Stomach smooth muscle (tissue), 2 donors: ENCODE measurements around the gene RINL.

Experiments used
- H3K27ac ChIP-seq: one replicate; pipeline ENCODE4 v1.7.0; 2013; ENCODE audit warnings: mild to moderate bottlenecking, low read length, inconsistent platforms
- H3K27me3 ChIP-seq, 2 donors: one replicate each; pipeline ENCODE4 v1.7.0; 2013; ENCODE audit warnings: low read length in 2 of 2; ENCODE audit not compliant: insufficient read depth in 2 of 2, control insufficient read depth in 1 of 2
- H3K36me3 ChIP-seq, 2 donors: one replicate each; pipeline ENCODE4 v1.7.0; 2013; ENCODE audit warnings: low read length in 2 of 2; ENCODE audit not compliant: control insufficient read depth in 2 of 2, insufficient read depth in 2 of 2
- H3K4me1 ChIP-seq: one replicate; pipeline ENCODE4 v1.7.0; 2013; ENCODE audit warnings: low read length; ENCODE audit not compliant: control insufficient read depth, insufficient read depth
- H3K4me3 ChIP-seq, 2 donors: one replicate each; pipeline ENCODE4 v1.7.0; 2013; ENCODE audit warnings: low read length in 2 of 2
- H3K9ac ChIP-seq, 2 donors: one replicate each; pipeline ENCODE4 v1.7.0; 2013; ENCODE audit warnings: low read length in 2 of 2, mild to moderate bottlenecking in 1 of 2
- H3K9me3 ChIP-seq, 2 donors: one replicate each; pipeline ENCODE4 v1.7.0; 2013; ENCODE audit warnings: low read length in 2 of 2; ENCODE audit not compliant: control insufficient read depth in 2 of 2
- donor health status: healthy.
- donor health status: Pancreatic carcinoma.

RINL gene

DNA sequence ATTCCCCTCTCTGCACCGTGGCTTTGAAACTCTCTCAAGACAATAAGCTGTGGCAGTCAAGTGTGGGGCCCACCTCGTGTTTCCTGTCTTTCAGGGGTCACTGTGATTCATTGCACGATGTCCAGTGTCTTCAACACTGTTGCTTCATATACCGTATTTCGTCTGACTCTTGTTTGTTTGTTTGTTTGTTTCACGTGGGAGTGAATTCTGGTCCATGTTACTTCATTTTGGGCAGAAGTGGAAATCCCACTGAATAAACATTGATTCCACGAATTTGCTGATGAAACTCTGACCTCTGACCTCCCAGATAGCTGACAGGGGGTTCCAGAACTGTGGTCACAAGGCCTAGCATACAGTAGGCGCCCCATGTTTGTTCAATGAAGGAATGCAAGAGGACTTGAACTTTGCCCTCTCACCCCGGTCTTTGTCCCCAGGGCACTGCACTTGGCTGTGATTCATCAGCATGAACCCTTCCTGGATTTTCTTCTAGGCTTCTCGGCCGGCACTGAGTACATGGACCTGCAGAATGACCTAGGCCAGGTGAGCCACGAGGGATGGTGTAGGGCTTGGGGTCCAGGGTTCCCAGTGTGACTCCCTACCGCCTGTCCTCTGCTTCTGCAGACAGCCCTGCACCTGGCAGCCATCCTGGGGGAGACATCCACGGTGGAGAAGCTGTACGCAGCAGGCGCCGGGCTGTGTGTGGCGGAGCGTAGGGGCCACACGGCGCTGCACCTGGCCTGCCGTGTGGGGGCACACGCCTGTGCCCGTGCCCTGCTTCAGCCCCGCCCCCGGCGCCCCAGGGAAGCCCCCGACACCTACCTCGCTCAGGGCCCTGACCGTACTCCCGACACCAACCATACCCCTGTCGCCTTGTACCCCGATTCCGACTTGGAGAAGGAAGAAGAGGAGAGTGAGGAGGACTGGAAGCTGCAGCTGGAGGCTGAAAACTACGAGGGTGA is 26.8 kb upstream of the RINL start:
- Histone ChIP-seq H3K9me3 (no peaks in the 10 kb centered on the region), H3K9ac (no peak overlapping the region), H3K27ac (no peak overlapping the region), H3K36me3 (peaks cover 12 to 13% of the 10 kb centered on the region in 2 donors), H3K27me3 (no peaks in the 10 kb centered on the region), H3K4me3 (no peak overlapping the region), H3K4me1 (no peaks in the 10 kb centered on the region)

DNA sequence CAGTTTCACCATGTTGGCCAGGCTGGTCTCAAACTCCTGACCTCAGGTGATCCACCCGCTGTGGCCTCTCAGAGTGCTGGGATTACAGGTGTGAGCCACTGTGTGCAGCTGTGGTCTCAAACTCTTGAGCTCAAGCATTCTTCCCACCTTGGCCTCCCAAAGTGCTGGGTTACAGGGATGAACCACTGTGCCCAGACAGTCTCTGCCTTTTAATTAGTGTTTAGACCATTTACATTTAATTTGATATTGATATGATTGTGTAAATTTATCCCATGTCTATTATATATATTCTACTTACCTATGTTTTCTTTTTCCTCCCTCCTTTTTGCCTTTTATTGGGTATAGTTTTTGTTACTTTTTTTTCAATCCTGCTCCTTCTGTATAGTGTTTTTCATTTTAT is 23.6 kb upstream of the RINL start:
- Histone ChIP-seq H3K9me3 (no peaks in the 10 kb centered on the region), H3K27ac (no peak overlapping the region), H3K36me3 (peaks cover 5 to 7% of the 10 kb centered on the region in 2 donors), H3K4me3 (no peak overlapping the region), H3K9ac (no peak overlapping the region), H3K4me1 (peaks cover 21% of the 10 kb centered on the region), H3K27me3 (no peaks in the 10 kb centered on the region)

DNA sequence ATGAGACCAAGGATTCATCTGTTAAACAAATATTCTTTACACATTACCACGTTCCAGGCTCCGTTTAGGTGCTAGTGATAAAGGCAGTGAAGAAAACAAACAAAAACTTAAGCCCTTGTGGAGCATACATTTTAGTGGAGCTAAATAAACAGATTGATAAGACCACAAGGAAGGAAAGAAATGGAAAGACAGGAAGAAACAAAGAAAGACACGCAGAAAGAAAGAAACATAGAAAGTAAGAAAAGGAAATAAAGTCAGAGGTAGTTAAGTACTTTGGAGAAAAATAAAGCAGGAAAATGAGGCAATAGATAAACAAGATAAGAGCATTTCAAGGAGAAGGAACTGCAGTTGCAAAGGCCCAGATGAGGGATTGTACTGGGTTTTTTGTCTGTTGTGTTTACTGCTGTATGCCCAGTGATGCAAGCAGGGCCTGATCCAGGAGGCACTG is 22.7 kb upstream of the RINL start:
- peaks cover 21% of the 10 kb centered on the region for H3K4me1 ChIP-seq
- no peaks in the 10 kb centered on the region for H3K9me3 ChIP-seq
- H3K9ac ChIP-seq = peak overlapping the region in 1 of 2 donors; percentile 68
- H3K27ac ChIP-seq = no peak overlapping the region
- peak overlapping the region; percentile 72 to 95 for H3K4me3 ChIP-seq
- no peaks in the 10 kb centered on the region for H3K27me3 ChIP-seq
- H3K36me3 ChIP-seq = peaks cover 4 to 7% of the 10 kb centered on the region in 2 donors

DNA sequence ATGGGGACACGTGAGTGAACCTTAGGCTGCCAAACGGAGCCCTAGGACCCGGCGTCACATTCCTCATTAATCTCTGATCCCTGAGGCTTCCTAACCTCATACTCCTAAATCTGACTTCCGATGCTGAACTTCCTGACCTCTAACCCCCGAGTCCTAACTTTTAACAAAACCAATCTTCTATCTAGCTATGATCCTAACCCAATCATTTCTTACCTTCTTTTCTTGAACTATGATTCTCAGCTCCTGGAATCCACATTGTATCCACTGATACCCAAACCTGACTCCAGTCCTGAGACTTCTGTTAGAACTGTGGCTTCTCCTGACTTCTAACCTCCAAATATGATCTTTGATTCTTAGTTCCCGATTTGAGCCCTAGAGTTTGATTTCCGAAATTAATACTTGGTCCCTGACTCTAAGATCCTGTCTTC is 22.1 kb upstream of the RINL start:
- peak overlapping the region; percentile 72 to 95 for H3K4me3 ChIP-seq
- H3K27me3 ChIP-seq = no peaks in the 10 kb centered on the region
- peak overlapping the region; percentile 68 to 78 for H3K9ac ChIP-seq
- peak overlapping the region; percentile 84 for H3K27ac ChIP-seq
- peaks cover 1 to 5% of the 10 kb centered on the region in 2 donors for H3K36me3 ChIP-seq
- H3K9me3 ChIP-seq = no peaks in the 10 kb centered on the region
- peaks cover 21% of the 10 kb centered on the region for H3K4me1 ChIP-seq

DNA sequence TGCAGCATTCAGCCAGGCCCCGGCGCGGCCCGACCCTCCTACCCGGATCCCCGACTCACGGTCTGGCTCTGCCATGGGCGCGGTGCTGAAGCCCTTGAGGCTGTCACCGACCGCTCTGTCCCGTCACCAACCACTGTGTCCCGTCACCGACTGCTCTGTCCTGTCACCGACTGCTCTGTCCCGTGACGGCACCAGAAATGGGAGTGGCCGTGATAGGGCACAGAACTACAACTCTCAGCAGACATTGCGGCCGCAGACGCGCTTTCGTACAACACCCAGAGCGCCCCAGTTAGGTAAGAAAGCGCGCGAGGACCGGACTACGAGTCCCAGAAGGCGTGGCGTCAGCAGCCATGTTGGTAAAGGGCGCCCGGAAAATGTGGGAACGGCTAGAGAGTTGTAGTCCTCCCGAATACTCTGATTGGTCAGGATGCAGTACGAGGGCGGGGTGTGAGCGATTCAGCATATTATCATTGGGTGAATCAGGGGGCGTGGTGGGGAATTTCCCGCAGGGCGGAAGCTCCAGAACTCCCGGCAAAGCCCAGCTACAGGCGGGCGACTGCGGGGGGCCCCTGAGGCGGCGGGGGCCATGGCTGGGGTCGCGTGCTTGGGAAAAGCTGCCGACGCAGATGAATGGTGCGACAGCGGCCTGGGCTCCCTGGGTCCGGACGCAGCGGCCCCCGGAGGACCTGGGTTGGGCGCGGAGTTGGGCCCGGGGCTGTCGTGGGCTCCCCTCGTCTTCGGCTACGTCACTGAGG is 21.5 kb upstream of the RINL start, which contains the start of the genes NFKBIB and SIRT2:
NFKBIB (plus strand) TSS at position 523 of the 755 bp plus-strand sequence; CDS start at position 587, 64 bp downstream.
SIRT2 (minus strand) TSS at position 172 of the 755 bp plus-strand sequence; CDS start at position 75, 97 bp downstream.
- H3K27me3 ChIP-seq = no peaks in the 10 kb centered on the region
- H3K4me3 ChIP-seq = peak within 1 kb of the TSS; percentile 72 to 95
- H3K4me1 ChIP-seq = peaks cover 21% of the 10 kb centered on the region
- peaks cover 0 to 2% of the 10 kb centered on the region in 2 donors for H3K36me3 ChIP-seq
- peak within 1 kb of the TSS; percentile 84 for H3K27ac ChIP-seq
- H3K9me3 ChIP-seq = no peaks in the 10 kb centered on the region
- peak within 1 kb of the TSS; percentile 69 to 90 for H3K9ac ChIP-seq

DNA sequence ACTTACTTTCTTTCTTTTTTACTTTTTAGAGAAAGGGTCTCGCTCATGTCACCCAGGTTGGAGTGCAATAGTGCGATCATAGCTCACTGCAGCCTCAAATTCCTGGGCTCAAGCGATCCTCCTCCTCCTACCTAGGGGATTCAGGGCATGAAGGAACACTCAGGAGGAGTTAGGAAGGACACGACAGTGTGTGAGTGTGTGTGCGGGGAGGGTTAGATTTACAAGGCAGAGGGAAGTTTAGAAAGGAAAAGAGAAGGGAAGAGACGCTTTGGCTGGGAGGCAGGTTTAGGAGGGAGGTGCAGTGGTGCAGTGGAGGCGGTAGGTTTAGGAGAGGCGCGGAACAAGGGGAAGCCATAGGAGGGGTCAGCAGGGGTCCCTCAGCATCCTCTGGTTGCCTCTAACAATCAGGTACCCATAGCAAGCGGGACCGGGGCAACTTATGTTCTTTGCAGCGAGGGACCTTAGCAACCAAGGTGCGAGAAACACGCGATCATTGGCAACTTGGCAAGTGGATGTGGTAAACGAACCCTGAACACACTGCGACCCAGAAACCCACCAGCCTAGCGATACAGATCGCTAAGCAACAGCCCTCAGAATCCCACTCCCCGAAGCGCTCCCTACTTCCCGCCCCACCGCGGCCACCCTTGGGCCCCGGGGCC is 20.8 kb upstream of the RINL start:
- H3K9me3 ChIP-seq = no peaks in the 10 kb centered on the region
- peak overlapping the region; percentile 69 to 90 for H3K9ac ChIP-seq
- H3K27ac ChIP-seq = peak overlapping the region; percentile 73
- H3K27me3 ChIP-seq = no peaks in the 10 kb centered on the region
- peak overlapping the region; percentile 54 to 95 for H3K4me3 ChIP-seq
- peaks cover 21% of the 10 kb centered on the region for H3K4me1 ChIP-seq
- no peaks in the 10 kb centered on the region for H3K36me3 ChIP-seq

DNA sequence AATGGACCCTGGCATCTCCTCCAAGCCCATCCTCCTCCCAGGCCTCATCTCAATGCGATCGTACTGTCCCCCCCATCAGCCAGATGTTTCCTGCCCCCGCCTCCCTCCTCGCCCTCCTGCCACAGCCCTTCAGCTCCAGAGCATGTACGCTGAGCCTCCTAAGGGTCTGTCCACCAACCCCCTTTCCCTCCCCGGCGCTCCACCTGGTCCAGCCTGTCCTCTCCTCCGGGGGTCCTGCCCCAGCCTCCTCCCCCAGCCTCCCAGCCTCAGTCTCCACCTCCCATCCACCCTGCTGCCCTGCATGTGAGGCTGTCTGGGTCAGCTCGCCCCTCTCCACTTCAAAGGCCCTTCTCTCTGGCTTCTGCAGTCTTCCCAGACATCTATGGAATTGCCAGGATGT is 16.9 kb upstream of the RINL start:
- no peak overlapping the region for H3K27ac ChIP-seq
- H3K9ac ChIP-seq = no peak overlapping the region

DNA sequence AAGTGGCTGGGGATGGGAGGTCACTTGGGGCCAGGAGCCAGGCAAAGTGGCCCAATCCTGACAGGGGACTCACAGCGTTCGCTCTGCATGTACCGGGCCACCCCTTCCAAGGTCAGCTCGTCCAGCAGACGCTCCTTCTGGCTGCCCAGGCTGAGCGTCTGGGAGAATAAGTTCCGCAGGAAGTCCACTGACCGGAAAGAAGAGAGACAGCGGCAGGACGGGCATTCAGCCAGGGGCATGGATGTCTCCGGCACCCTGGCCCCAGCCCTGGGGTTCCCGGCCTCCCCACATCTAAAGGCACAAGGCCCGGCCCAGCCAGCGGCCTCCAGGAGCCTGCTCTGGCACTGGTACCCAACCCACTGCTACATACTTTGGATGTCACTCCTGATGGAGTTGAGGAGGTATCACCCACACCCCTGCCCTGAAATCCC is 15.3 kb upstream of the RINL start:
- Histone ChIP-seq H3K36me3 (peaks cover 21 to 32% of the 10 kb centered on the region in 2 donors), H3K9ac (no peak overlapping the region), H3K4me3 (no peak overlapping the region), H3K27ac (no peak overlapping the region), H3K9me3 (no peaks in the 10 kb centered on the region), H3K27me3 (no peaks in the 10 kb centered on the region), H3K4me1 (peaks cover 10% of the 10 kb centered on the region)

More for the DNA sequence above, 16.9 kb upstream of the RINL start:
- H3K9me3 ChIP-seq = no peaks in the 10 kb centered on the region
- H3K4me3 ChIP-seq = no peak overlapping the region
- peaks cover 10 to 17% of the 10 kb centered on the region in 2 donors for H3K36me3 ChIP-seq
- H3K27me3 ChIP-seq = no peaks in the 10 kb centered on the region
- peaks cover 21% of the 10 kb centered on the region for H3K4me1 ChIP-seq

DNA sequence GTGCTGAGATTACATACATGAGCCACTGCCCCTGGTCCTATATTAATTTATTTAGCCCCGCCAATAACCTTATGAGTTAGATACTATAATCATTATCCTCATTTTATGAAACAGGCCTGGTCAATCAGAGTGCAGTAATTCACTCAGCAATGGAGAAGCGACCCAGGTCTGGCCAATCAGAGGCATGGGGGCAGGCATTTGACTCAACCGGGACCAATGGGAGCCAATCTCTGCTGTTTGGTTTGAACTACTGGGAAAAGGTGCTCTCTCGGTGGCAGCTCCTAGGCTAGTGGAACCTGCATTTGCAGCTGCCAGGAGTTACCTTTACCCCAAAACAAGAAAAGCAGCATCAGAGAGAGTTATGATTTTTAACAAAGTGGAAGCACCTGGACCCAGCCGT is 14.8 kb upstream of the RINL start:
- no peaks in the 10 kb centered on the region for H3K9me3 ChIP-seq
- H3K9ac ChIP-seq = peak overlapping the region in 1 of 2 donors; percentile 33
- peaks cover 26 to 33% of the 10 kb centered on the region in 2 donors for H3K36me3 ChIP-seq
- H3K27me3 ChIP-seq = no peaks in the 10 kb centered on the region
- no peak overlapping the region for H3K4me3 ChIP-seq
- H3K27ac ChIP-seq = no peak overlapping the region
- H3K4me1 ChIP-seq = peaks cover 5% of the 10 kb centered on the region

DNA sequence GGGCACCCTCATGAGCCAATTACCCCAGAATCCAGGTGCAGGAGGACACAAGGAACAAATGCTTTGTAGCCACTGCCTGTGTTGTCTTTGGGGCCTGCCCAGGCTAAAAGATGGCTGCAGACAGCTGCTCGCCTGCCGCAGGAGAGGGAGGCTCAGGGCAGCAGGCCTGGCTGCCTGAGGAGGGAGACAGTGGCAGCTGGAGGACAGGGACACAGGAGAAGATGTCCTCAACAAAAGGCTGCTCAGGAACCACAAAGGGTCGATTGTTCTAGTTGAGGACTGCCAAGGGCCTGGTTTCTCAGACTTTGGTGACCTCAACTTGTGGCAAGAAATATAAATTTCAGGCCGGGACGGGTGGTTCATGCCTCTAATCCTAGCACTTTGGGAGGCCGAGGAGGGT is 13.7 kb upstream of the RINL start:
- Histone ChIP-seq H3K27ac (no peak overlapping the region), H3K36me3 (peaks cover 27 to 33% of the 10 kb centered on the region in 2 donors), H3K9ac (peak overlapping the region in 1 of 2 donors; percentile 5), H3K4me1 (no peaks in the 10 kb centered on the region), H3K9me3 (no peaks in the 10 kb centered on the region), H3K27me3 (no peaks in the 10 kb centered on the region), H3K4me3 (no peak overlapping the region)
